Activated CD8-positive, alpha-beta T cell treated with anti-CD3 and anti-CD28 coated beads for 36 hours (primary cell): ENCODE results near the gene GGT5. TPM values are rescaled to one million over a fixed set of nuclear protein-coding genes. Genes with fewer than 3 reads are reported as not detected.
"Not testable (repeated sequence)": the region's sequence is repeated elsewhere in the genome, so short reads cannot be mapped to it uniquely, and the experiment has no call there.

Experiments used
- ATAC-seq: fragments of 200-7000 bp; cut with Tn5 transposase; one replicate; pipeline ENCODE4 v1.10.0; 2021; ENCODE audit warnings: mild to moderate bottlenecking, moderate library complexity
- CTCF ChIA-PET: fragments of 350-600 bp; sonication (Branson Sonifier 250); formaldehyde crosslinking; loops from one replicate; lab custom pipeline; 2021; ENCODE audit warnings: antibody characterized with exemption; lab: Charles Lee
- POLR2A ChIA-PET: fragments of 350-600 bp; sonication (Branson Sonifier 250); formaldehyde crosslinking; loops from one replicate; lab custom pipeline; 2021; ENCODE audit warnings: antibody characterized with exemption; lab: Charles Lee
- DNase-seq: peaks from one replicate; pipeline ENCODE4 v3.0.0-alpha.2; 2020
- H3K27ac Mint-ChIP-seq: one replicate; pipeline ENCODE4 v1.8.0; 2021; ENCODE audit warnings: mild to moderate bottlenecking, mixed read lengths
- H3K27me3 Mint-ChIP-seq: one replicate; pipeline ENCODE4 v1.8.0; 2021; ENCODE audit warnings: mixed read lengths
- H3K36me3 Mint-ChIP-seq: one replicate; pipeline ENCODE4 v1.8.0; 2021; ENCODE audit warnings: low read depth, mixed read lengths
- H3K4me1 Mint-ChIP-seq: one replicate; pipeline ENCODE4 v1.8.0; 2021; ENCODE audit warnings: low read depth, mixed read lengths
- H3K4me3 Mint-ChIP-seq: one replicate; pipeline ENCODE4 v1.8.0; 2021; ENCODE audit warnings: mild to moderate bottlenecking, moderate library complexity, mixed read lengths
- H3K9me3 Mint-ChIP-seq: one replicate; pipeline ENCODE4 v1.8.0; 2021; ENCODE audit warnings: mixed read lengths
- intact Hi-C: fragments of 100-400 bp; cut with micrococcal nuclease; formaldehyde crosslinking; loops from one replicate; pipeline ENCODE4 v1.10.0; 2022
- total RNA-seq, 2 experiments: library from RNA; stranded (reverse); gene quantifications; one replicate each; pipeline ENCODE4 v1.2.3, GENCODE V29; 2021
- TF ChIP-seq, protein P1 (sequence below): fragments of 200-600 bp; IDR thresholded peaks from one replicate; pipeline ENCODE4 v1.8.0; 2022; ENCODE audit warnings: antibody characterized with exemption, mild to moderate bottlenecking

Gene GGT5
- total RNA-seq, 2 experiments from 2014 or later: not detected

GRCh38 chr22:24262185-24262749, 17.4 kb upstream of the GGT5 start:
- CTCF ChIA-PET: interaction anchor here (1.2 kb wide), 1 partner anchor 88 kb away, joined by 3 read pairs; no protein-coding TSS in a partner anchor
- POLR2A ChIA-PET, intact Hi-C loops, H3K4me1 Mint-ChIP-seq, H3K4me3 Mint-ChIP-seq, H3K36me3 Mint-ChIP-seq, ATAC-seq, H3K27me3 Mint-ChIP-seq, H3K9me3 Mint-ChIP-seq, DNase-seq, H3K27ac Mint-ChIP-seq: not testable (repeated sequence)

DNA sequence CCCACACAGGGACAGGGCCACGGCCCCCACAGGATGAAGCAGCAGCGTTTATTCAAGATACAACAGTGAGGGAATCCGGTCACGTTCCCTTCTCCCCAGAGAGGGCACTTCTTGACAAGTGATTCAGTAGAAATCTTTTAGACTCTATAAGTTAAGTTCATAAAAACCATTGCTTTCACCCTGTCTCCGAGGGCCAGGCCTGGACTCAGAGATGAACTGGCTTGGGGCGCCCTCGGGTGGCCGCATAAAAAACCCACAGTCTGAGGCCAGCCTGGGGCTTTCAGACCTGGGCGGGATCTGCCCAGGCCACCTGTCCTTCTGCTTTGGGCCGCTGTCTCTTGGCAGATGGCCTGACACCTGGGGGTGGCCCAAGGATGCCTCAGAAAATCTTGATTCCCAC, 14.6 kb upstream of the GGT5 start:
- ATAC-seq: peak; percentile 74
- H3K4me3 Mint-ChIP-seq, H3K9me3 Mint-ChIP-seq, H3K27me3 Mint-ChIP-seq, H3K27ac Mint-ChIP-seq, H3K4me1 Mint-ChIP-seq, CTCF ChIA-PET, POLR2A ChIA-PET, H3K36me3 Mint-ChIP-seq, intact Hi-C loops: not testable (repeated sequence)
- peak; percentile 87 for DNase-seq

- H3K27me3 Mint-ChIP-seq, H3K4me1 Mint-ChIP-seq, ATAC-seq, H3K27ac Mint-ChIP-seq, intact Hi-C loops, H3K9me3 Mint-ChIP-seq, H3K4me3 Mint-ChIP-seq, DNase-seq, H3K36me3 Mint-ChIP-seq, CTCF ChIA-PET, POLR2A ChIA-PET: not testable (repeated sequence)
Measured at GRCh38 chr22:24256736-24257135, 11.9 kb upstream of the GGT5 start.

GRCh38 chr22:24256136-24256535, 11.3 kb upstream of the GGT5 start:
- H3K36me3 Mint-ChIP-seq, ATAC-seq, intact Hi-C loops, H3K4me3 Mint-ChIP-seq, H3K27ac Mint-ChIP-seq, H3K9me3 Mint-ChIP-seq, H3K27me3 Mint-ChIP-seq, H3K4me1 Mint-ChIP-seq, POLR2A ChIA-PET, DNase-seq, CTCF ChIA-PET: not testable (repeated sequence)

GRCh38 chr22:24253126-24253525, 8.2 kb upstream of the GGT5 start:
- ATAC-seq, H3K4me1 Mint-ChIP-seq, intact Hi-C loops, H3K4me3 Mint-ChIP-seq, CTCF ChIA-PET, H3K27ac Mint-ChIP-seq, POLR2A ChIA-PET, H3K27me3 Mint-ChIP-seq, H3K36me3 Mint-ChIP-seq, H3K9me3 Mint-ChIP-seq, DNase-seq: not testable (repeated sequence)

DNA sequence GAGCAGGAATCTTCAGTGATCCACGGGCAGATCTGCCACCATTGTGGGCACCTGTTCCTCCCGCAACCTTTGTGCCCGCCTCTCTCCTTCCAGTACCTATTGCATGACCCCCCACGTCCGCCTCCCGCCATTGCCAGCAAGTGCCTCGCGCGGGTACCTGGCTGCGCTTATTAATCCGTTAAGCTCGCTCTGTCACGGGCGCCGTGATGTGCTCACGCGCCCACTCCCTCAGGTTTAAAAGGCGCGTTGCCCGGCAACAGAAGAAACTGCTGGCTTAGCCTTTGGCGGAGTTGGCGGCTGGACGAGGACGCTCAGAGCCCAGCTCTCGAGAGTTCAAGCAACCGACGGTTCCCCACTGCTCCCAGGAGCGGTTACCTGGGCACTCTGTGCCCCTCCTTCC, 6.4 kb upstream of the GGT5 start:
- H3K27me3 Mint-ChIP-seq, H3K4me1 Mint-ChIP-seq, H3K27ac Mint-ChIP-seq, ATAC-seq, intact Hi-C loops, DNase-seq, H3K4me3 Mint-ChIP-seq, H3K9me3 Mint-ChIP-seq, CTCF ChIA-PET, H3K36me3 Mint-ChIP-seq, POLR2A ChIA-PET: not testable (repeated sequence)

DNA sequence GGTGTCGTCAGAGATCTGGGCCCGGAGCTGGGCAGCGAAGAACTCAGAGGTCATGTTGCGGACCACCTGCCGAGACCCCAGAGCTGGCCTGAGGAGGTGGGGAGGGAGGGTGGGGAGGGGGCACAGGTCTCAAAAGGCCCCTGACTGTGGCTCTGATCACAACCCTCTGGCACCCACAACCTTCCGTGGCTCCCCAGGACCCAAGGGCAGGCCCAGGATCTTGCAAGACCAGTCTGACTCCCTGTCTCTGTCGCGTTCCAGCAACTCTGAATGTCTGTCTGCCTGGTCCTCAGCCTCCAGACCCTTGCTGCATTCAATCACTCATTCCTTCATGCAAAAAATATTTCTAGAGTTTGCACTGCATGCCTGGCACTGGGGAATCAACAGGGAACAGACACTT, 4.5 kb upstream of the GGT5 start:
- DNase-seq, POLR2A ChIA-PET, CTCF ChIA-PET, intact Hi-C loops, ATAC-seq, H3K4me3 Mint-ChIP-seq, H3K4me1 Mint-ChIP-seq, H3K27me3 Mint-ChIP-seq, H3K9me3 Mint-ChIP-seq, H3K27ac Mint-ChIP-seq, H3K36me3 Mint-ChIP-seq: not testable (repeated sequence)

- H3K9me3 Mint-ChIP-seq, POLR2A ChIA-PET, intact Hi-C loops, CTCF ChIA-PET, DNase-seq, H3K27me3 Mint-ChIP-seq, H3K27ac Mint-ChIP-seq, H3K4me3 Mint-ChIP-seq, ATAC-seq, H3K36me3 Mint-ChIP-seq, H3K4me1 Mint-ChIP-seq: not testable (repeated sequence)
Measured at GRCh38 chr22:24248611-24249010, 3.7 kb upstream of the GGT5 start.

DNA sequence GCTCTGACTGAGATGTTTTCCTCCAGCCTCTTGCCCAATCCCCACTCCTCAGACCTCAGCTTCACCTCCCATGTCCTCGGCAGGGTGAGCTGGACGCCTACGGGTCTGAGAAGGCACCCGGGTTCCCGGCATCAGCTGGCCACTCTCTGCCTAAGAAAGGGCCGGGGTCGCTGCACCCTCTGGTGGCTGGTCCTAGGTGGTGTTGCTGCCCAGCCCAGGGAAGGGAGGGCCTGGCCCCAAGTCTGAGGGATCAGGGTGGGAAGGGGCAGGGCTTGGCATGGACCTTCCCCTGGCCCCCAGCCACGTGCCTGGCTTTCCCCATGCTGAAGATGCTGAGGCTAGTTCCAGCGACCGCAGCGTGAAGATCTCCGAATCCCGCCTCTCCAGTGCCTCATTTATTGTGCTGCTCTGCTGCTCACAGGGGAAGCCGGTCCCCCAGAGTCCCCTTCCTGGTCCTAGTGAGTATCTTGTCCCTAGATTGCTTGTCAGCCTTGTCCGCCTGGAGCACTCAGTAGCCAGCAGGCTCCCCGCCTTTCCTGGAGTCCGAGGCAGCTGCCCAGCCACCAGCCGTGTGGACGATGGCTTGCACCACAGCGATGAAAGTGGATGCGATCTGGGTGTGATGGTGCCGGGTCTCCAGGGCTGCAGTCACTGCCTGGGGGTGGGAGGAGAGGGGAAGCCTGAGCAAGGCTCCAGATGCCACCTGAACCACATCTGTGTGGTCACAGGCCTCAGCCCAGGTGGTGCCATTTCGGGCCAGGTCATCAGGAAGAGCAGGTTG, 2.9 kb upstream of the GGT5 start:
- intact Hi-C loops: no loop called here
- TF ChIP-seq, protein P1, sequence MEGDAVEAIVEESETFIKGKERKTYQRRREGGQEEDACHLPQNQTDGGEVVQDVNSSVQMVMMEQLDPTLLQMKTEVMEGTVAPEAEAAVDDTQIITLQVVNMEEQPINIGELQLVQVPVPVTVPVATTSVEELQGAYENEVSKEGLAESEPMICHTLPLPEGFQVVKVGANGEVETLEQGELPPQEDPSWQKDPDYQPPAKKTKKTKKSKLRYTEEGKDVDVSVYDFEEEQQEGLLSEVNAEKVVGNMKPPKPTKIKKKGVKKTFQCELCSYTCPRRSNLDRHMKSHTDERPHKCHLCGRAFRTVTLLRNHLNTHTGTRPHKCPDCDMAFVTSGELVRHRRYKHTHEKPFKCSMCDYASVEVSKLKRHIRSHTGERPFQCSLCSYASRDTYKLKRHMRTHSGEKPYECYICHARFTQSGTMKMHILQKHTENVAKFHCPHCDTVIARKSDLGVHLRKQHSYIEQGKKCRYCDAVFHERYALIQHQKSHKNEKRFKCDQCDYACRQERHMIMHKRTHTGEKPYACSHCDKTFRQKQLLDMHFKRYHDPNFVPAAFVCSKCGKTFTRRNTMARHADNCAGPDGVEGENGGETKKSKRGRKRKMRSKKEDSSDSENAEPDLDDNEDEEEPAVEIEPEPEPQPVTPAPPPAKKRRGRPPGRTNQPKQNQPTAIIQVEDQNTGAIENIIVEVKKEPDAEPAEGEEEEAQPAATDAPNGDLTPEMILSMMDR: peak; percentile 50
- H3K27me3 Mint-ChIP-seq: no peaks in the 10 kb centered on the region
- peaks cover 15% of the 10 kb centered on the region for H3K4me1 Mint-ChIP-seq
- ChIA-PET CTCF (interaction anchor here (1.2 to 1.5 kb wide), 4 partner anchors 16 to 94 kb away, joined by 3 to 8 read pairs (median 4); no protein-coding TSS in a partner anchor), POLR2A (no interaction called here)
- no peaks in the 10 kb centered on the region for H3K36me3 Mint-ChIP-seq
- ATAC-seq (peak; percentile 81), DNase-seq (peak; percentile 67)
- no peaks in the 10 kb centered on the region for H3K9me3 Mint-ChIP-seq
- no peak overlapping the region for H3K4me3 Mint-ChIP-seq
- H3K27ac Mint-ChIP-seq: no peak overlapping the region
